ENCODE results near the gene NSMCE4A. TPM values are rescaled to one million over a fixed set of nuclear protein-coding genes. Genes with fewer than 3 reads are reported as not detected.
"Not testable (repeated sequence)": the region's sequence is repeated elsewhere in the genome, so short reads cannot be mapped to it uniquely, and the experiment has no call there.

NSMCE4A gene
- polyA plus RNA-seq, 1 donor (not counting 4 experiments of a cell fraction or from before 2014, with no cell fraction given), result 52.0 TPM

GRCh38 chr10:121974019-121974534, 940 bp downstream of the NSMCE4A start:
- Histone ChIP-seq H3K4me2 (ENCODE audit: control insufficient read depth, extremely low read depth, insufficient read depth, low read depth, low read length) (peak overlapping the region; percentile 86), H3K27me3 (ENCODE audit: control insufficient read depth, extremely low read depth, insufficient read depth, low read length) (no peaks in the 10 kb centered on the region), H3K36me3 (ENCODE audit: control insufficient read depth in 2 of 2, extremely low read depth in 1 of 2, insufficient read depth in 2 of 2, low read length in 2 of 2) (peaks cover 0 to 11% of the 10 kb centered on the region in 2 experiments), H3K27ac (ENCODE audit: control insufficient read depth, insufficient read depth, low read length) (peak overlapping the region; percentile 74), H3K4me3 (ENCODE audit: control insufficient read depth in 2 of 3, extremely low read depth in 1 of 3, insufficient read depth in 2 of 3, low read depth in 1 of 3, low read length in 3 of 3) (peak overlapping the region; percentile 57 to 90 (median 74)), H3K4me1 (ENCODE audit: control insufficient read depth, extremely low read depth, insufficient read depth, low read length) (peaks cover 10% of the 10 kb centered on the region), H4K20me1 (ENCODE audit: control insufficient read depth, extremely low read depth, insufficient read depth, low read length) (no peaks in the 10 kb centered on the region), H3K79me2 (ENCODE audit: control insufficient read depth, insufficient read depth, low read length) (peaks cover 11% of the 10 kb centered on the region), H3K9me3 (ENCODE audit: control insufficient read depth, low read depth, low read length) (no peaks in the 10 kb centered on the region), H3K9ac (ENCODE audit: control insufficient read depth, extremely low read depth, insufficient read depth, low read length) (peak overlapping the region; percentile 85), H3K9me1 (ENCODE audit: control insufficient read depth, extremely low read depth, insufficient read depth, low read length) (no peaks in the 10 kb centered on the region), H2AFZ (ENCODE audit: control insufficient read depth, low read length) (peak overlapping the region; percentile 82)
- FAIRE-seq, result no peak
- TF ChIP-seq, protein P1, sequence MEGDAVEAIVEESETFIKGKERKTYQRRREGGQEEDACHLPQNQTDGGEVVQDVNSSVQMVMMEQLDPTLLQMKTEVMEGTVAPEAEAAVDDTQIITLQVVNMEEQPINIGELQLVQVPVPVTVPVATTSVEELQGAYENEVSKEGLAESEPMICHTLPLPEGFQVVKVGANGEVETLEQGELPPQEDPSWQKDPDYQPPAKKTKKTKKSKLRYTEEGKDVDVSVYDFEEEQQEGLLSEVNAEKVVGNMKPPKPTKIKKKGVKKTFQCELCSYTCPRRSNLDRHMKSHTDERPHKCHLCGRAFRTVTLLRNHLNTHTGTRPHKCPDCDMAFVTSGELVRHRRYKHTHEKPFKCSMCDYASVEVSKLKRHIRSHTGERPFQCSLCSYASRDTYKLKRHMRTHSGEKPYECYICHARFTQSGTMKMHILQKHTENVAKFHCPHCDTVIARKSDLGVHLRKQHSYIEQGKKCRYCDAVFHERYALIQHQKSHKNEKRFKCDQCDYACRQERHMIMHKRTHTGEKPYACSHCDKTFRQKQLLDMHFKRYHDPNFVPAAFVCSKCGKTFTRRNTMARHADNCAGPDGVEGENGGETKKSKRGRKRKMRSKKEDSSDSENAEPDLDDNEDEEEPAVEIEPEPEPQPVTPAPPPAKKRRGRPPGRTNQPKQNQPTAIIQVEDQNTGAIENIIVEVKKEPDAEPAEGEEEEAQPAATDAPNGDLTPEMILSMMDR (optimal IDR thresholded peaks at IDR 0.05 in 1 of 3, IDR thresholded peaks at IDR 0.05 in 1 of 3, conservative IDR thresholded peaks at IDR 0.05 in 1 of 3; ENCODE audit: extremely low read depth in 1 of 3, insufficient read depth in 2 of 3, low read length in 3 of 3), result no peak
- no peak for TF ChIP-seq EZH2 (IDR thresholded peaks at IDR 0.05; ENCODE audit: low read length)
- no peak for DNase-seq (ENCODE audit: low read depth, low spot score)
- dilution Hi-C loops (cut with MboI; ENCODE audit: extremely low pct_ligation_motif_present, low sequenced_read_pairs), result no loop called here

- H3K4me2 ChIP-seq (ENCODE audit: control insufficient read depth, extremely low read depth, insufficient read depth, low read depth, low read length); H3K27me3 ChIP-seq (ENCODE audit: control insufficient read depth, extremely low read depth, insufficient read depth, low read length); H3K79me2 ChIP-seq (ENCODE audit: control insufficient read depth, insufficient read depth, low read length); H3K9ac ChIP-seq (ENCODE audit: control insufficient read depth, extremely low read depth, insufficient read depth, low read length); H3K4me1 ChIP-seq (ENCODE audit: control insufficient read depth, extremely low read depth, insufficient read depth, low read length); dilution Hi-C loops (cut with MboI; ENCODE audit: extremely low pct_ligation_motif_present, low sequenced_read_pairs); H3K4me3 ChIP-seq (ENCODE audit: control insufficient read depth in 2 of 3, extremely low read depth in 1 of 3, insufficient read depth in 2 of 3, low read depth in 1 of 3, low read length in 3 of 3); H4K20me1 ChIP-seq (ENCODE audit: control insufficient read depth, extremely low read depth, insufficient read depth, low read length); H3K9me3 ChIP-seq (ENCODE audit: control insufficient read depth, low read depth, low read length); H2AFZ ChIP-seq (ENCODE audit: control insufficient read depth, low read length); H3K27ac ChIP-seq (ENCODE audit: control insufficient read depth, insufficient read depth, low read length); FAIRE-seq; DNase-seq (ENCODE audit: low read depth, low spot score); H3K9me1 ChIP-seq (ENCODE audit: control insufficient read depth, extremely low read depth, insufficient read depth, low read length): not testable (repeated sequence)
- peaks cover 3 to 21% of the 10 kb centered on the region in 2 experiments for H3K36me3 ChIP-seq (ENCODE audit: control insufficient read depth in 2 of 2, extremely low read depth in 1 of 2, insufficient read depth in 2 of 2, low read length in 2 of 2)
These were observed 5.9 kb downstream of the NSMCE4A start for GRCh38 chr10:121969086-121969485.

GRCh38 chr10:121965996-121966395, 9.0 kb downstream of the NSMCE4A start:
- TF ChIP-seq, protein P1 (optimal IDR thresholded peaks at IDR 0.05 in 1 of 3, IDR thresholded peaks at IDR 0.05 in 1 of 3, conservative IDR thresholded peaks at IDR 0.05 in 1 of 3; ENCODE audit: extremely low read depth in 1 of 3, insufficient read depth in 2 of 3, low read length in 3 of 3), result no peak
- no peak for TF ChIP-seq EZH2 (IDR thresholded peaks at IDR 0.05; ENCODE audit: low read length)
- H3K36me3 ChIP-seq (ENCODE audit: control insufficient read depth in 2 of 2, extremely low read depth in 1 of 2, insufficient read depth in 2 of 2, low read length in 2 of 2), result peaks cover 3 to 15% of the 10 kb centered on the region in 2 experiments
- H3K27me3 ChIP-seq (ENCODE audit: control insufficient read depth, extremely low read depth, insufficient read depth, low read length), result no peaks in the 10 kb centered on the region
- no peaks in the 10 kb centered on the region for H3K79me2 ChIP-seq (ENCODE audit: control insufficient read depth, insufficient read depth, low read length)
- H3K4me1 ChIP-seq (ENCODE audit: control insufficient read depth, extremely low read depth, insufficient read depth, low read length), result no peaks in the 10 kb centered on the region
- no peaks in the 10 kb centered on the region for H3K9me3 ChIP-seq (ENCODE audit: control insufficient read depth, low read depth, low read length)
- H3K4me2 ChIP-seq (ENCODE audit: control insufficient read depth, extremely low read depth, insufficient read depth, low read depth, low read length), result no peak overlapping the region
- H2AFZ ChIP-seq (ENCODE audit: control insufficient read depth, low read length), result no peak overlapping the region
- H3K9ac ChIP-seq (ENCODE audit: control insufficient read depth, extremely low read depth, insufficient read depth, low read length), result no peak overlapping the region
- dilution Hi-C loops (cut with MboI; ENCODE audit: extremely low pct_ligation_motif_present, low sequenced_read_pairs), result no loop called here
- FAIRE-seq (no peak), DNase-seq (ENCODE audit: low read depth, low spot score) (no peak)
- H3K4me3 ChIP-seq (ENCODE audit: control insufficient read depth in 2 of 3, extremely low read depth in 1 of 3, insufficient read depth in 2 of 3, low read depth in 1 of 3, low read length in 3 of 3), result no peak overlapping the region
- H3K27ac ChIP-seq (ENCODE audit: control insufficient read depth, insufficient read depth, low read length), result no peak overlapping the region
- no peaks in the 10 kb centered on the region for H3K9me1 ChIP-seq (ENCODE audit: control insufficient read depth, extremely low read depth, insufficient read depth, low read length)
- no peaks in the 10 kb centered on the region for H4K20me1 ChIP-seq (ENCODE audit: control insufficient read depth, extremely low read depth, insufficient read depth, low read length)
